ENCODE data around the gene ETV6.

ETV6 gene

DNA sequence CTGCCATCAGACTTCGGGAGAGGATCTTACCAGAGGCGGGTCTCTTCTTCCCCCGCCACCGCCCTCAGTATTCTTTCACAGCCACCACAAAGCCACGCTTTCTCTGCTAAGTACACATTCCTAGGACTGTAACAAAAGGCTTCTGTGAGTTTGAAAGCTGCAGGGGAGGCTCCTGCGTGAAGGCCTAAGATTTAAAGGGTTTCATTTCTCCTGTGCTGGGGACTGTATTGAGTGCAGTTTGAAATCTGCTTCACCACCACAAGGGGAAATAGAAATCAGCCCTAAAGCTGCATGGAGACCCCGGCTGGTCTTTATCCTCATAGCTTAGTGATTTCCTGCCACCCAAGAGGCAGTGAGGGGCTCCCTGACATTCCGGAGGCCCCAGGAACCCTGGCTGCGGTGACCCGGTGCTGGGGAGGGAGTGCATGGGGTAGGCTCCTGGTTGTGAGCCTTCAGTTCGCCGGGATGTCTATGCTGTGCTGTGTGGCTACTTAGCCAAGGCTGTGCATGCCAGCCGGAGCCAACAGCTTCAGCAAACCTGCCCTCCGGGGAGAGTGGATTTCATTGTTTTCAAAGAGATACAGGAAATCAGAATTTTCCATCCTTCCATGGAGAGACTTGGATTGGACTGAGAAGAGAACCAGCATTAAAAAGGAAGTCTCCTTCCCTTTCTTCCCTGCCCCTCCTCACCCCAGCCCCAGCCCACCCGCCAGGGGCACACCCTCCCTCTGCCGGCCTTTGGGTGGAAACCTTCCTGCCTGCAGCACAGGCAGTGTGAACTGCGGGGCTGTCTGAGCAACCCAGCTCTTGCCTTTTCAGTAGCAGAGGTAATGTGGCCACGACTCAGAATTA is 163.3 kb downstream of the ETV6 start:
- Histone ChIP-seq H3K36me3 (ENCODE audit: control insufficient read depth, insufficient read depth, low read length) (no peaks in the 10 kb centered on the region), H2BK120ac (ENCODE audit: low read depth, low read length) (peak overlapping the region; percentile 31), H3K9ac (ENCODE audit: low read length) (peak overlapping the region; percentile 62), H3K27ac (ENCODE audit: low read depth, low read length) (peak overlapping the region; percentile 81), H4K5ac (ENCODE audit: low read length) (no peak overlapping the region), H4K8ac (ENCODE audit: low read depth, low read length) (peak overlapping the region; percentile 43), H3K4me1 (ENCODE audit: control insufficient read depth, low read depth, low read length) (peaks cover 16% of the 10 kb centered on the region), H3K79me2 (ENCODE audit: control insufficient read depth, insufficient read depth, low read length) (no peaks in the 10 kb centered on the region), H3K79me1 (ENCODE audit: low read length) (no peaks in the 10 kb centered on the region), H3K23ac (ENCODE audit: low read length) (no peak overlapping the region), H2AK5ac (ENCODE audit: low read length) (no peak overlapping the region), H2BK15ac (replicated peaks; ENCODE audit: low read depth) (peak overlapping the region; percentile 61), H3K56ac (ENCODE audit: low read length) (peak overlapping the region; percentile 85), H3K18ac (ENCODE audit: low read length) (peak overlapping the region; percentile 82), H3K4me3 (ENCODE audit: low read length) (no peak overlapping the region), H2BK5ac (ENCODE audit: low read length) (peak overlapping the region; percentile 85), H3K4me2 (ENCODE audit: low read length) (peak overlapping the region; percentile 37), H3K27me3 (ENCODE audit: insufficient read depth, low read length, poor library complexity) (no peaks in the 10 kb centered on the region), H3K4ac (ENCODE audit: low read depth, low read length) (peak overlapping the region; percentile 87)
- whole genome bisulfite sequencing (ENCODE audit: extremely low coverage, insufficient coverage, low lambda C conversion rate), result no CpG with 5 or more reads among the region's 18 CpGs
- peak; percentile 79 for DNase-seq

DNA sequence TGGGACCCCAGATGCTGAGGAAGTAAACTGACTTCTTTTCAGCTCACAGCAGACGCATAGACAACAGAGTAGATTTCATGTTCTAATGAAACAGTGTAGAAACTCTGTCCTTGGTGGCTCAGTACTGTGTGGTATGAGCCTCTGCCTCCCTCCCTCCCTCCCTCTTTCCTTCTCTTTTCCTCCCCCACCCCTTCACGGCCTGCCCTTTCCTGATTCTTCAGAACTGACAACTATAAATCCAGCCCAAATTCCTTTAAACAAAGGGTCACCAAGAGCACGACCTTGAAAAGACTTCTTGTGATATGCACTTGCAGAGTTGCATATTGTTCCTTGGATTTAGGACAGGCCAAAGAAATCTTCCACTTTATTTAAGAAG is 164.0 kb downstream of the ETV6 start:
- H2BK15ac ChIP-seq (replicated peaks; ENCODE audit: low read depth), result peak overlapping the region; percentile 61
- no peak overlapping the region for H3K23ac ChIP-seq (ENCODE audit: low read length)
- H2BK5ac ChIP-seq (ENCODE audit: low read length), result no peak overlapping the region
- H3K27me3 ChIP-seq (ENCODE audit: insufficient read depth, low read length, poor library complexity), result no peaks in the 10 kb centered on the region
- H3K79me1 ChIP-seq (ENCODE audit: low read length), result no peaks in the 10 kb centered on the region
- peak; percentile 47 for DNase-seq
- no peaks in the 10 kb centered on the region for H3K36me3 ChIP-seq (ENCODE audit: control insufficient read depth, insufficient read depth, low read length)
- no peak overlapping the region for H2AK5ac ChIP-seq (ENCODE audit: low read length)
- peaks cover 16% of the 10 kb centered on the region for H3K4me1 ChIP-seq (ENCODE audit: control insufficient read depth, low read depth, low read length)
- no peak overlapping the region for H3K4me3 ChIP-seq (ENCODE audit: low read length)
- H3K27ac ChIP-seq (ENCODE audit: low read depth, low read length), result peak overlapping the region; percentile 81
- peak overlapping the region; percentile 20 for H3K4ac ChIP-seq (ENCODE audit: low read depth, low read length)
- no peak overlapping the region for H4K8ac ChIP-seq (ENCODE audit: low read depth, low read length)
- no CpG with 5 or more reads among the region's 3 CpGs for WGBS (ENCODE audit: extremely low coverage, insufficient coverage, low lambda C conversion rate)
- H3K9ac ChIP-seq (ENCODE audit: low read length), result peak overlapping the region; percentile 44
- H3K4me2 ChIP-seq (ENCODE audit: low read length), result no peak overlapping the region
- peak overlapping the region; percentile 82 for H3K18ac ChIP-seq (ENCODE audit: low read length)
- no peak overlapping the region for H4K5ac ChIP-seq (ENCODE audit: low read length)
- H3K56ac ChIP-seq (ENCODE audit: low read length), result peak overlapping the region; percentile 85
- no peak overlapping the region for H2BK120ac ChIP-seq (ENCODE audit: low read depth, low read length)
- H3K79me2 ChIP-seq (ENCODE audit: control insufficient read depth, insufficient read depth, low read length), result no peaks in the 10 kb centered on the region

GRCh38 chr12:11814374-11814773 is 164.9 kb downstream of the ETV6 start:
- H3K79me1 ChIP-seq (ENCODE audit: low read length), result no peaks in the 10 kb centered on the region
- H4K8ac ChIP-seq (ENCODE audit: low read depth, low read length), result no peak overlapping the region
- peak overlapping the region; percentile 49 for H3K56ac ChIP-seq (ENCODE audit: low read length)
- H2BK5ac ChIP-seq (ENCODE audit: low read length), result no peak overlapping the region
- peaks cover 19% of the 10 kb centered on the region for H3K4me1 ChIP-seq (ENCODE audit: control insufficient read depth, low read depth, low read length)
- H4K5ac ChIP-seq (ENCODE audit: low read length), result no peak overlapping the region
- no peak overlapping the region for H3K4me3 ChIP-seq (ENCODE audit: low read length)
- no peak overlapping the region for H3K18ac ChIP-seq (ENCODE audit: low read length)
- WGBS (ENCODE audit: extremely low coverage, insufficient coverage, low lambda C conversion rate), result no CpG with 5 or more reads among the region's 3 CpGs
- H3K23ac ChIP-seq (ENCODE audit: low read length), result no peak overlapping the region
- H3K79me2 ChIP-seq (ENCODE audit: control insufficient read depth, insufficient read depth, low read length), result no peaks in the 10 kb centered on the region
- H3K36me3 ChIP-seq (ENCODE audit: control insufficient read depth, insufficient read depth, low read length), result no peaks in the 10 kb centered on the region
- no peak overlapping the region for H2BK15ac ChIP-seq (replicated peaks; ENCODE audit: low read depth)
- H3K4ac ChIP-seq (ENCODE audit: low read depth, low read length), result no peak overlapping the region
- H3K9ac ChIP-seq (ENCODE audit: low read length), result no peak overlapping the region
- H3K27me3 ChIP-seq (ENCODE audit: insufficient read depth, low read length, poor library complexity), result no peaks in the 10 kb centered on the region
- H3K4me2 ChIP-seq (ENCODE audit: low read length), result no peak overlapping the region
- no peak overlapping the region for H3K27ac ChIP-seq (ENCODE audit: low read depth, low read length)
- H2AK5ac ChIP-seq (ENCODE audit: low read length), result no peak overlapping the region
- H2BK120ac ChIP-seq (ENCODE audit: low read depth, low read length), result no peak overlapping the region
- peak; percentile 83 for DNase-seq

DNA sequence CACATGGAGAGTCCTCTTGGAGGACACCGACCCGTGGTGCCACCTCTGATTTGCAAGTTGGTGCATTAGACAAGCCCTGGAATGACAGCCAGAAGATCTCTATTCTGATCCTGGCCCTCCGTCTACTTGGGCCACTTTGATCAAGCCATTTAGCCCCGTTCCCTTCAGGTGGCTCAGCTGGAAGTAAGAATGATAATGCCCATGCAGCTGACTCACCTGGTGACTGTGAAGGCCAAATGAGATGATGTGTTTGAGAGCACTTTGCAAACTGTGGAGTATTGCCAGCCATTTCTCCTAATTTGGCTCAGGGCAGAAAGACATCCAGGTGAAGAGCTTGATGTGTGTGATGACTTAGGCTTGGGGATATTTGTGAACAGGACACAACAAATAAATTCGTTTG is 165.9 kb downstream of the ETV6 start:
- Histone ChIP-seq H2AK5ac (ENCODE audit: low read length) (no peak overlapping the region), H3K27me3 (ENCODE audit: insufficient read depth, low read length, poor library complexity) (no peaks in the 10 kb centered on the region), H3K4ac (ENCODE audit: low read depth, low read length) (no peak overlapping the region), H2BK5ac (ENCODE audit: low read length) (no peak overlapping the region), H3K79me2 (ENCODE audit: control insufficient read depth, insufficient read depth, low read length) (no peaks in the 10 kb centered on the region), H3K9ac (ENCODE audit: low read length) (no peak overlapping the region), H3K18ac (ENCODE audit: low read length) (no peak overlapping the region), H3K4me3 (ENCODE audit: low read length) (no peak overlapping the region), H4K5ac (ENCODE audit: low read length) (no peak overlapping the region), H3K4me1 (ENCODE audit: control insufficient read depth, low read depth, low read length) (peaks cover 19% of the 10 kb centered on the region), H3K56ac (ENCODE audit: low read length) (no peak overlapping the region), H3K79me1 (ENCODE audit: low read length) (no peaks in the 10 kb centered on the region), H4K8ac (ENCODE audit: low read depth, low read length) (no peak overlapping the region), H3K27ac (ENCODE audit: low read depth, low read length) (no peak overlapping the region), H3K36me3 (ENCODE audit: control insufficient read depth, insufficient read depth, low read length) (no peaks in the 10 kb centered on the region), H2BK15ac (replicated peaks; ENCODE audit: low read depth) (no peak overlapping the region), H3K4me2 (ENCODE audit: low read length) (no peak overlapping the region), H2BK120ac (ENCODE audit: low read depth, low read length) (no peak overlapping the region), H3K23ac (ENCODE audit: low read length) (no peak overlapping the region)
- WGBS (ENCODE audit: extremely low coverage, insufficient coverage, low lambda C conversion rate), result no CpG with 5 or more reads among the region's 5 CpGs
- DNase-seq, result no peak

DNA sequence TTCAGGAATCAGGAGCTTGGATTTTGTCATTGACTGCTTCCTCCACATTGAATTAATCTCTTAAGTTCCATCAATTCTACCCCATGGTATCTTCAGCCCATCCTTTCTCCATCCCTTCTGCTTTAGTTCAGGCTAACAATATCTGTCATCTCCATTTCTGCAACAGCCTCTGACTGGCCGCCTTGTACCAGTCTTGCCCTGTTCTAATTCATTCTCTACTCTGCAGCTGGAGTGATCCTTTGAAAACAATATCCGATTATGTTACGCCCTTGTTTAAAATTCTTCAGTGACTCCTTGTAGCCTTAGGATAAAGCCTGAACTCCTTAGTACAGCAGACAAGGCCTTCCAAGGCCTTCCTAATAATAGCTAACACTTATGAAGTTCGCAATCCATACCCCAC is 170.2 kb downstream of the ETV6 start:
- Histone ChIP-seq H3K36me3 (ENCODE audit: control insufficient read depth, insufficient read depth, low read length) (no peaks in the 10 kb centered on the region), H3K79me2 (ENCODE audit: control insufficient read depth, insufficient read depth, low read length) (no peaks in the 10 kb centered on the region), H2AK5ac (ENCODE audit: low read length) (no peak overlapping the region), H3K18ac (ENCODE audit: low read length) (no peak overlapping the region), H3K56ac (ENCODE audit: low read length) (no peak overlapping the region), H3K79me1 (ENCODE audit: low read length) (no peaks in the 10 kb centered on the region), H3K9ac (ENCODE audit: low read length) (no peak overlapping the region), H3K23ac (ENCODE audit: low read length) (no peak overlapping the region), H2BK5ac (ENCODE audit: low read length) (no peak overlapping the region), H2BK120ac (ENCODE audit: low read depth, low read length) (no peak overlapping the region), H3K27ac (ENCODE audit: low read depth, low read length) (no peak overlapping the region), H4K8ac (ENCODE audit: low read depth, low read length) (no peak overlapping the region), H3K4me3 (ENCODE audit: low read length) (no peak overlapping the region), H3K4me2 (ENCODE audit: low read length) (no peak overlapping the region), H3K4ac (ENCODE audit: low read depth, low read length) (no peak overlapping the region), H4K5ac (ENCODE audit: low read length) (no peak overlapping the region), H2BK15ac (replicated peaks; ENCODE audit: low read depth) (no peak overlapping the region), H3K4me1 (ENCODE audit: control insufficient read depth, low read depth, low read length) (peaks cover 2% of the 10 kb centered on the region), H3K27me3 (ENCODE audit: insufficient read depth, low read length, poor library complexity) (no peaks in the 10 kb centered on the region)
- no peak for DNase-seq
- no CpG with 5 or more reads among the region's 4 CpGs for WGBS (ENCODE audit: extremely low coverage, insufficient coverage, low lambda C conversion rate)

GRCh38 chr12:11820476-11820875 is 171.0 kb downstream of the ETV6 start:
- H3K36me3 ChIP-seq (ENCODE audit: control insufficient read depth, insufficient read depth, low read length), result no peaks in the 10 kb centered on the region
- H3K27ac ChIP-seq (ENCODE audit: low read depth, low read length), result no peak overlapping the region
- no peak overlapping the region for H2AK5ac ChIP-seq (ENCODE audit: low read length)
- no peaks in the 10 kb centered on the region for H3K79me2 ChIP-seq (ENCODE audit: control insufficient read depth, insufficient read depth, low read length)
- H3K4me3 ChIP-seq (ENCODE audit: low read length), result no peak overlapping the region
- no peak overlapping the region for H2BK15ac ChIP-seq (replicated peaks; ENCODE audit: low read depth)
- H4K8ac ChIP-seq (ENCODE audit: low read depth, low read length), result no peak overlapping the region
- no peak overlapping the region for H2BK120ac ChIP-seq (ENCODE audit: low read depth, low read length)
- no peak overlapping the region for H3K4ac ChIP-seq (ENCODE audit: low read depth, low read length)
- DNase-seq, result no peak
- H3K23ac ChIP-seq (ENCODE audit: low read length), result no peak overlapping the region
- no peak overlapping the region for H3K9ac ChIP-seq (ENCODE audit: low read length)
- H3K56ac ChIP-seq (ENCODE audit: low read length), result no peak overlapping the region
- H3K18ac ChIP-seq (ENCODE audit: low read length), result no peak overlapping the region
- H3K79me1 ChIP-seq (ENCODE audit: low read length), result no peaks in the 10 kb centered on the region
- H4K5ac ChIP-seq (ENCODE audit: low read length), result no peak overlapping the region
- H3K27me3 ChIP-seq (ENCODE audit: insufficient read depth, low read length, poor library complexity), result no peaks in the 10 kb centered on the region
- no CpG with 5 or more reads among the region's 3 CpGs for WGBS (ENCODE audit: extremely low coverage, insufficient coverage, low lambda C conversion rate)
- no peak overlapping the region for H3K4me2 ChIP-seq (ENCODE audit: low read length)
- H3K4me1 ChIP-seq (ENCODE audit: control insufficient read depth, low read depth, low read length), result peaks cover 2% of the 10 kb centered on the region
- H2BK5ac ChIP-seq (ENCODE audit: low read length), result no peak overlapping the region

Data from mesendoderm (in vitro differentiated cells).